Coronary artery (tissue), 2 donors: ENCODE results near the gene METTL1.

Experiments
- DNase-seq: peaks from one replicate; pipeline ENCODE4 v3.0.0-alpha.2; 2017; ENCODE audit warnings: low spot score
- H3K27ac ChIP-seq, 2 donors: fragments of 200-600 bp; sonication (generic); one replicate each; pipeline ENCODE4 v1.5.1; 2016 to 2019
- H3K4me3 ChIP-seq: fragments of 200-600 bp; sonication (generic); 2 replicates; pipeline ENCODE4 v1.5.1; 2016; ENCODE audit warnings: mild to moderate bottlenecking, moderate library complexity
- CTCF ChIP-seq: fragments of 200-600 bp; sonication (generic); IDR thresholded peaks from one replicate; pipeline ENCODE4 v1.5.1; 2019; ENCODE audit warnings: antibody characterized with exemption

The METTL1 gene

GRCh38 chr12:57767305-57767698 is 4.6 kb downstream of the METTL1 start:
- H3K4me3 ChIP-seq, result peak overlapping the region; percentile 69
- no peak for TF ChIP-seq CTCF
- no peak for DNase-seq
- H3K27ac ChIP-seq, result no peak overlapping the region

GRCh38 chr12:57766464-57767304 is 5.2 kb downstream of the METTL1 start, which contains the start of gene CYP27B1:
CYP27B1 (minus strand) TSS chr12:57767078; CDS start chr12:57767041, 37 bp downstream.
- no peak for DNase-seq
- TF ChIP-seq CTCF, result no peak
- H3K4me3 ChIP-seq, result peak within 1 kb of the TSS; percentile 69

GRCh38 chr12:57765698-57766463 is 6.0 kb downstream of the METTL1 start:
- DNase-seq, result no peak
- no peak overlapping the region for H3K27ac ChIP-seq
- H3K4me3 ChIP-seq, result peak overlapping the region; percentile 69
- no peak for TF ChIP-seq CTCF

More at GRCh38 chr12:57766464-57767304, 5.2 kb downstream of the METTL1 start, which contains the start of gene CYP27B1:
- H3K27ac ChIP-seq, result peak within 1 kb of the TSS in 1 of 2 donors; percentile 8

GRCh38 chr12:57765003-57765697 is 6.8 kb downstream of the METTL1 start:
- no peak for DNase-seq
- no peak overlapping the region for H3K27ac ChIP-seq
- no peak for TF ChIP-seq CTCF
- peak overlapping the region; percentile 69 for H3K4me3 ChIP-seq

GRCh38 chr12:57764662-57765002 is 7.3 kb downstream of the METTL1 start:
- Histone ChIP-seq H3K27ac (no peak overlapping the region), H3K4me3 (peak overlapping the region; percentile 69)
- no peak for DNase-seq
- no peak for TF ChIP-seq CTCF

GRCh38 chr12:57763881-57764661 is 7.8 kb downstream of the METTL1 start:
- no peak overlapping the region for H3K4me3 ChIP-seq

More at GRCh38 chr12:57763881-57764661, 7.8 kb downstream of the METTL1 start:
- no peak for DNase-seq
- H3K27ac ChIP-seq, result no peak overlapping the region
- TF ChIP-seq CTCF, result no peak
